SK-N-MC (cell line): Measurements from ENCODE around the gene COA4.

Source experiments
- EZH2 ChIP-seq: fragments of 200-600 bp; sonication (generic); IDR thresholded peaks from one replicate; pipeline ENCODE4 v1.6.1; 2017; ENCODE audit warnings: antibody characterized with exemption
- FOXP2 ChIP-seq: optimal IDR thresholded peaks from 2 replicates; pipeline ENCODE3; 2011; ENCODE audit warnings: mild to moderate bottlenecking, moderate library complexity; ENCODE audit not compliant: insufficient read depth; ENCODE audit errors: extremely low read length, control extremely low read depth
- POLR2AphosphoS5 ChIP-seq: IDR thresholded peaks from 2 replicates; pipeline ENCODE4 v1.6.1; 2012; ENCODE audit warnings: mild to moderate bottlenecking, low read depth, low read length, borderline replicate concordance

DNA sequence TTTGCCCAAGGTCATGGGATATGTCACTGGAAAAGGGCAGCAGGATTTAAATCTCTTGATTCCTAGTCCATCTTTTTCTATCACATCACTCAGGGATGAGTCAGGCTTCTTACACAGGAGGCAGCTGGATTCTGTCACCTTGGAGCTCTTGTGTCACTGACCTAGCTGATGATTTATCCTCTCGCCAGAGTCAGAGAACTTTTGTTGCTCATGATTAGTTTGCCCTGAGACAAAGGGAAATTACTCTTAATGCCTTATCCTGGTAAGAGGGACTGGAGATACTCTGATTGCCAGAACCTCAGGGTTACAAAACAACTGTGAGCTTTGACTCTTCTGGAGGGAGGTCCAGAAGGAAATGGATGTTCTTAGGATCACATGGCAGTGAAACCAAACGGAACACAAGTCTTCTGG lies 10.1 kb downstream of the COA4 start:
- TF ChIP-seq EZH2 (no peak), FOXP2 (no peak), POLR2AphosphoS5 (peak; percentile 23; the same call in 1 of the 2 replicates)
